Testis (tissue), 3 donors: ENCODE results near the gene ACOT9. TPM values are rescaled to one million over a fixed set of nuclear protein-coding genes. Genes with fewer than 3 reads are reported as not detected.

Experiments
- DNase-seq: peaks from one replicate; pipeline ENCODE4 v3.0.0-alpha.2; 2019
- H3K27ac ChIP-seq, 2 donors: fragments of 200-600 bp; sonication (generic); one replicate each; pipeline ENCODE4 v1.5.1; 2019
- H3K27me3 ChIP-seq: fragments of 200-600 bp; sonication (generic); one replicate; pipeline ENCODE4 v1.5.1; 2019
- H3K36me3 ChIP-seq: fragments of 200-600 bp; sonication (generic); one replicate; pipeline ENCODE4 v1.5.1; 2017; ENCODE audit warnings: low read depth; ENCODE audit errors: missing control alignments
- H3K4me1 ChIP-seq: fragments of 200-600 bp; sonication (generic); one replicate; pipeline ENCODE4 v1.5.1; 2019
- H3K4me3 ChIP-seq, 2 donors: fragments of 200-600 bp; sonication (generic); one replicate each; pipeline ENCODE4 v1.5.1; 2017 to 2019
- H3K9me3 ChIP-seq: fragments of 200-600 bp; sonication (generic); one replicate; pipeline ENCODE4 v1.5.1; 2017
- POLR2A ChIP-seq: fragments of 450-650 bp; IDR thresholded peaks from one replicate; pipeline ENCODE4 v1.6.1; 2017; ENCODE audit warnings: antibody characterized with exemption, mild to moderate bottlenecking, moderate library complexity
- WGBS, 2 donors: methylation state at CpG; one replicate each; pipeline ENCODE4 v1.1.5; 2018; 5-methylcytosine and 5-hydroxymethylcytosine counted together
- intact Hi-C: fragments of 100-400 bp; cut with DNase I; formaldehyde crosslinking; loops from one replicate; pipeline ENCODE4 v1.15.1; 2023; ENCODE audit warnings: low total_unique reads
- polyA plus RNA-seq: library from polyadenylated mRNA; stranded (reverse); fragments of 350-450 nt; fragmentation: Illumina TruSeq; extraction: RNeasy Lipid Tissue Mini Kit (QIAGEN cat#74804); gene quantifications from one replicate; pipeline ENCODE4 v1.2.3, GENCODE V29; 2014; ENCODE audit warnings: low read depth, low replicate concordance; ENCODE audit not compliant: insufficient read depth
- total RNA-seq, 2 donors: library from RNA; depleted of rRNA; stranded (reverse); fragments of >200 nt; gene quantifications; one replicate each; pipeline ENCODE4 v1.2.3, GENCODE V29; 2016
- TF ChIP-seq, protein P1 (sequence below), 3 experiments: fragments of 450-650 bp in 2 of 3; fragments of 200-600 bp in 1 of 3; sonication (generic) in 1 of 3; IDR thresholded peaks; one replicate each; pipeline ENCODE4 v1.5.1; 2016 to 2019; ENCODE audit warnings: antibody characterized with exemption in 3 of 3, mild to moderate bottlenecking in 2 of 3, moderate library complexity in 1 of 3

ACOT9 gene
- total and polyA plus RNA-seq, 3 donors from 2014 or later, result 22.0 to 29.4 (median 27.1) TPM

DNA sequence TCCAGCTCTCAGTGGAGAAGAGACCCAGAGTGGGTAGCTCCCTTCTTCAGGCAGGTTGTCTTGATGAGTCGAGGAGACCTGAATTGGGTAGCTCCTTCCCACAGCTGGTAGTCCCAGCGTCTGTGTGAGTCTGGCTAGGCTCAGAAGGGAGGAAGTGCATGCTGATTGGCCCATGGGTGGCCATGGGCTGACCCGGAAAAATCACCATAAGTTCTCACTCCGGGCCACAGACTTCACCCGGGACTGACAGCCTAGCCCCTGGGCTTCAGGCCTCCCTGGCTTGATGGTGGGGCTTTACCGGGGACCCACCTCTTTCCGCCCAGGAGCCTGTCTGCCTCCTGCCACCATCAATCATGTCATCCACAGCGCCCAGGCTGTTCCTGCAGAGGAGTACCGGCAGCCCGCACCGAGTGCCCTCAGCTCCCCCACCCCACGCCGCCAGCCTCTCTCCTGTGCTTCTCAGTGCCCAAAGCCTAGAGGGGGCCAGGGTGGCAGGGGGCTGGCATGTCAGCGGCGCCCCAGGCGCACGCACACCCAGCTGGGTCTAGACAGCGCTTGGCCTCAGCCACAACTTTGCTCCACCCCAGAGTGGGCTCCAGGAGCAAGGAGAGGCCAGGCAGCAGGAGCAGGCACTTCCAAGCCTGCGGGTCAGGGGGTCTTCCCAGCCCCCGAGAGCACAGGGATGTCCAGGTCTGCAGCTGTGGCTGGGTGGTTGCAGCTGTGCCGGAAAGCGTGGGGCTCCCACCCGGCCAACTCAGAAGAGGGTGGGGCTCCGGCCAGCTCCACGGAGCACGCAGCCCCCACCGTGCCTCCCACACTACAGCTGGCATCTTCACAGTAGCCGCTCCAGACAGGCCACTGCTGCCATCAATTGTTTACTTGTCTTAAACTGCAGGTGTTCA lies 23.8 kb upstream of the ACOT9 start:
- no peak for DNase-seq
- 0 to 51% methylated on average over 1 to 18 of the region's 28 CpGs for WGBS, 2 donors
- Histone ChIP-seq H3K4me1 (no peaks in the 10 kb centered on the region), H3K9me3 (no peaks in the 10 kb centered on the region), H3K27ac (no peak overlapping the region), H3K36me3 (no peaks in the 10 kb centered on the region), H3K27me3 (no peaks in the 10 kb centered on the region), H3K4me3 (no peak overlapping the region)
- TF ChIP-seq, protein P1, sequence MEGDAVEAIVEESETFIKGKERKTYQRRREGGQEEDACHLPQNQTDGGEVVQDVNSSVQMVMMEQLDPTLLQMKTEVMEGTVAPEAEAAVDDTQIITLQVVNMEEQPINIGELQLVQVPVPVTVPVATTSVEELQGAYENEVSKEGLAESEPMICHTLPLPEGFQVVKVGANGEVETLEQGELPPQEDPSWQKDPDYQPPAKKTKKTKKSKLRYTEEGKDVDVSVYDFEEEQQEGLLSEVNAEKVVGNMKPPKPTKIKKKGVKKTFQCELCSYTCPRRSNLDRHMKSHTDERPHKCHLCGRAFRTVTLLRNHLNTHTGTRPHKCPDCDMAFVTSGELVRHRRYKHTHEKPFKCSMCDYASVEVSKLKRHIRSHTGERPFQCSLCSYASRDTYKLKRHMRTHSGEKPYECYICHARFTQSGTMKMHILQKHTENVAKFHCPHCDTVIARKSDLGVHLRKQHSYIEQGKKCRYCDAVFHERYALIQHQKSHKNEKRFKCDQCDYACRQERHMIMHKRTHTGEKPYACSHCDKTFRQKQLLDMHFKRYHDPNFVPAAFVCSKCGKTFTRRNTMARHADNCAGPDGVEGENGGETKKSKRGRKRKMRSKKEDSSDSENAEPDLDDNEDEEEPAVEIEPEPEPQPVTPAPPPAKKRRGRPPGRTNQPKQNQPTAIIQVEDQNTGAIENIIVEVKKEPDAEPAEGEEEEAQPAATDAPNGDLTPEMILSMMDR (IDR thresholded peaks at IDR 0.05), result no peak
- no peak for TF ChIP-seq POLR2A
- intact Hi-C loops, result no loop called here

DNA sequence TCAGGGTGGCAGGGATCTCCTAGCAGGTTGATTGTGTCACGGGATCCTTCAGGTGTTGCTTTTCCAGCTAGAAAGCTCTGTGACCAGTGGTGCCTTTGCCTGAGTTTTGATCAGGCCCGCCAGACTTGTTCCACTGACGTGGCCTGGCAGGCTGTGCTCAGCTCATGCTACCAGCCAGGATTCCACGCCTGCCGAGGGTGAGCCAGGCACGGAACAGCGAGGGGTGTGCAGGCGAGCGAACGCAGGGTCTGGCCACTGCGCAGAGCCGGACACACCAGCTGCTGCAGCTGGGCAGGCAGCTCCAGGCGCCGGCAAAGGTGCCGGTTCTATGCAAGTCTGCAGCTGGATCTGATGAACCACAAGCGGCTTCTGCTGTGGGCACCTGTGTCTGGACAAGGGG lies 22.8 kb upstream of the ACOT9 start:
- Histone ChIP-seq H3K9me3 (no peaks in the 10 kb centered on the region), H3K36me3 (no peaks in the 10 kb centered on the region), H3K27ac (no peak overlapping the region), H3K27me3 (no peaks in the 10 kb centered on the region), H3K4me3 (no peak overlapping the region), H3K4me1 (no peaks in the 10 kb centered on the region)
- DNase-seq, result no peak
- intact Hi-C loops, result no loop called here
- no peak for TF ChIP-seq POLR2A
- TF ChIP-seq, protein P1 (IDR thresholded peaks at IDR 0.05), result no peak
- 17 to 80% methylated on average over 1 to 2 of the region's 16 CpGs for WGBS, 2 donors

DNA sequence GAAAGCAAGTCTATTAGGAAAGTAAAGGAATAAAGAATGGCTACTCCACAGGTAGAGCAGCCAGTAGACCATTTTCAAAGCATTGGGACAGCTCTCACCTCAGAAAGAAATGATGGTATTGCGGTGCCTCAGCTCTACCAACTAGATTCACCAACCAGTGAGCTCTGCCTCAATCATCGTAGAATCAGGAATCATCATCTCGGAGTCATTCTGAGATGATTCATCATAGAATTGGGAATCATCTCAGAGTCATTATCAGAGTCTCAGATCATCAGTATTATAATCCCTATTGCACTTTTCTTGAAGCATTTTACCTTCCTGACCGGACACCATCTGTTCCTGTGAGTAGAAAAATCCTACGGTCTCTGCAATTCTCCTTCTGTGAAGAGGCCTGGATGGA lies 22.4 kb upstream of the ACOT9 start:
- H3K27me3 ChIP-seq, result no peaks in the 10 kb centered on the region
- DNase-seq, result no peak
- TF ChIP-seq, protein P1 (IDR thresholded peaks at IDR 0.05), result no peak
- TF ChIP-seq POLR2A, result no peak
- no peak overlapping the region for H3K27ac ChIP-seq
- 52 to 92% methylated on average over 5 of the region's 5 CpGs for WGBS, 2 donors
- H3K9me3 ChIP-seq, result no peaks in the 10 kb centered on the region
- H3K36me3 ChIP-seq, result no peaks in the 10 kb centered on the region
- no peak overlapping the region for H3K4me3 ChIP-seq
- H3K4me1 ChIP-seq, result no peaks in the 10 kb centered on the region
- intact Hi-C loops, result no loop called here

DNA sequence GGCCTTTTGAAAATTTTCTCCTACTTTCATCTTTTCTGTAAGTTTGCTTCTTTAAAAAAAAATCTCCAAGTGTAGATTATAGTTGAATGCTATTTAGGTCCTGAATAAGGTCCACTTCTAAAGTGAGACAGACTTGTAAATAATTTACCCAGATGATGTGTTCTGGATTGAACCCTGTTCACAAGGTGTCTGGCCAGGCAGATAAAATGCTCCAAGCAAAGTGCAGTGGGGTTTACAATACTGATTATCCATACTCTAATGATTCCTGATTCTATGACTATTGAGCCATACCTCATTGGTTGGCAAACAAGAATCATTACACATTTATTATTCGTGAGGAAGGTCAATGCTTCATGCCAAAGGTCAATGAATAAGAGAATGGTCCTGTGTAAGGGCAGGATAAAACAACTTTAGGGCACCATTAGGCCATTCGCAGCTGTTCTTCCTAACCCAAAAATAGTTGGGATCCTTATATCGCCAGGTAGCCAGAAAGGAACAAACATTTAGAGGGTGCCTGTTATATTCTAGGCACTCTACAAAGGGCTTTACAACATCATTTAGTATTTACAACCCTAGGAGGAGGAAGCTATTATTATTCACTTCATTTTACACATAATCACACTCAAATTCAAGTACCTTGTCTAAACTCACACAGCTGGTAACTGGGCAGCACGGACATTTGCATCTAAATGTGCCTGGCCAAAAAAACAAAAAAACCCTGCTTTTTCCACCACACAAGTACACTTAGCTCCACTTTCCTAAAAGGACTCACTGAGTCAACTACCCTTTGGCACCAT lies 21.3 kb upstream of the ACOT9 start:
- Histone ChIP-seq H3K9me3 (no peaks in the 10 kb centered on the region), H3K4me3 (no peak overlapping the region), H3K27ac (no peak overlapping the region), H3K27me3 (no peaks in the 10 kb centered on the region), H3K36me3 (no peaks in the 10 kb centered on the region), H3K4me1 (no peaks in the 10 kb centered on the region)
- TF ChIP-seq, protein P1 (IDR thresholded peaks at IDR 0.05), result no peak
- no peak for TF ChIP-seq POLR2A
- intact Hi-C loops, result no loop called here
- WGBS, 2 donors, result 77 to 81% methylated on average over 3 to 4 of the region's 4 CpGs
- DNase-seq, result no peak
